Right ventricle myocardium superior (tissue), 1 donor: ENCODE measurements around the gene AJAP1. TPM values are rescaled to one million over a fixed set of nuclear protein-coding genes. Genes with fewer than 3 reads are reported as not detected.

Experiments used
- ATAC-seq: fragments of 200-7000 bp; cut with Tn5 transposase; one replicate; pipeline ENCODE4 v1.9.1; 2020; ENCODE audit warnings: mild to moderate bottlenecking; ENCODE audit not compliant: poor library complexity
- DNase-seq: peaks from one replicate; pipeline ENCODE4 v3.0.0-alpha.2; 2020
- intact Hi-C: fragments of 100-400 bp; cut with DNase I; formaldehyde crosslinking; loops from one replicate; pipeline ENCODE4 v1.11.2; 2022
- total RNA-seq: library from RNA; stranded (reverse); fragmentation: NEBNext Ultra II Directional; extraction: Animal tissue kit (Norgen Biotek cat#: 25700); gene quantifications from one replicate; pipeline ENCODE4 v1.2.1, GENCODE V29; 2021
- donor health status: DM: no; HTN: yes; CAD: no; lungs with severe emphysema.

Gene AJAP1
- total RNA-seq, 1 donor from 2014 or later, result 0.05 TPM

DNA sequence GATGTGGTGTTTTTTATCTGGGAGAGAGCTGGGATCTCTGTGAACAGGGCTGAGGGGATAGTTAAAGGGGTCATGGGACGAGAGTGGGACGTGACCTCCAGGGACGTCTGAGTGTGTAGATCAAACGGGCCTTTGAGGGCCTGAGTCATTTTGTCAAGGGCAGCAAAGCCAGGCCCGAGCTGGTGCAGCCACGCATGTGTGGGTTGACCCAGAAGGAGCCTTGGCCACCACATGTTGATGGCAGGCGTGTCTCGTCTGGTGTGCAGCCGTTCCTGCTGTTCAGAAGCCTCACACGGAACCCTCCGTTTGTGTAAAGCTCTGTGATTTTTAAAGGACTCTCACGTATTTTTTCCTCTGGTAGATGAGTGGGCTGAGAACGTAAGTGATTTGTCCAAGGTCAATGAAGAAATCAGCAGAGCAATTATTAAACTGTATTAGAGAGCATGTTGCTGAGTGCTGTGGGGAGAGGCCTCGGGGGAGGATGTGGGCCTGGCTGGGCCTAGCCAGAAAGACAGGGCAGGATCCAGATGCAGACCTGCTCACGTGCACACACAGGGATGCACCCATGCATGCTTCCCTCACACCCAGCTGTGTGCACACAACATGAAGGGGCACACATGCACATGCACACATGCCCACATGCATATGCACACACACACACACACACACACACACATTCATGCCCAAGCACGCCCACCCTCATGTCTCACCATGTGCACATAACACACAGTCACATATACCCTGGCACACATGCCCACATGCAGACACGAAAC, 89.8 kb downstream of the AJAP1 start:
- intact Hi-C loops, result no loop called here
- ATAC-seq, result no peak
- DNase-seq, result no peak

DNA sequence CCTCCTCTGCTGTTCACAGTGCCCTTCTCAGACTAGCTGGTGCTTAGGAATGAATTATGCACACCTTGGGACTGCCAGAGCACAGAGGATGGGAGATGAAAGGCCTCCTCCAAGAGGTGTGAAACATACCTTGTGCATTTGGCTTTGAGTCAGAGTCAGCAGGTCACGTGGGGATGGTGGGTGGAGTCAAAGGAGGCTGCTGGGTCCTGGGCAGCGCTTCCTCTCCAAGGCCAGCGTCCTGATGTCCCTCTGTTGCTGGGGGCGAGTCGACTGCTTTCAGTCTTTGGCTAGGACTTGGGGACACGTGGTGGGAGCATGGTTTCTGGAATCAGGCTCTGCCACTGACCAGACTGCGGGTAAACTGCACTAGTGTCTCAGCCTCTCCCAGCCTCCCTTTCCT, 91.2 kb downstream of the AJAP1 start:
- intact Hi-C loops, result no loop called here
- DNase-seq (no peak), ATAC-seq (no peak)

DNA sequence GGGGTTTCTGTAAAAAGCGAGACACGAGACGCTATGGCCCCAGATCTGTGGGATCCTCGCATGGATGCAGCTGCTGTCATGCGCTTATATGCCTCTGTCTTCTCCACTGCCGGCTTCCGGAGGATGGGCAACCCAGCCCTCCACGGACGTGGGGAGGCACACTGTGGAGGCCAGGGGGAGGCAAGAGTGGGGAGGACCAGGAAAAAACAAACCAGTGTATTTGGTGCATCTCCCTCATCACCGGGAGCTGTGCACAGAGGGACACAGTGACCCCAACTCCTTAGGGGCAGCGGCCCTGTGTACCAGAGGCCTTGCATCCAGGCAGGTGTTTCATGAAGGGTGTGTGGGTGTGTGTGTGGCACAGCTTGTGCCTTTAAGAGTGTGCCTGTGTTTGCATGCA, 95.0 kb downstream of the AJAP1 start:
- ATAC-seq (no peak), DNase-seq (no peak)
- intact Hi-C loops, result no loop called here

DNA sequence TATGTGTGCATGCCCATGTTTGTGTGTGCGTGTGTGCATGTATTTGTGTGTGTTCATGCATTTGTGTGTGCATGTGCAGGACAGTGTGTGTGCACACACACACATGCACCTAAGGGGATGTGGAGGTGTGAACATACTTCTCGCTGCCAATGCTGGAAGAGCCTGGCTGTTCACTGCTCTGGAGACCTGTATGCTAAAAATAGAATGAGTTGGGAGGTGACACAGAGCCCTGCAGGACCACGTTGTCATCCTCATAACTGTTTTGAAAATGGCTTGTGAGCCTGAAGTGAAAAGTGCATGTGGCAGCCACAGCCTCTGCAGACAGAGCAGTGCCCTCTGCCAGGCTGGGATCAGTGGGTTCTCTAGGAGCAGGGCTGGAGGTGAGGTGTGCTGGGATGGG, 95.8 kb downstream of the AJAP1 start:
- DNase-seq, result no peak
- no peak for ATAC-seq
- intact Hi-C loops, result no loop called here

DNA sequence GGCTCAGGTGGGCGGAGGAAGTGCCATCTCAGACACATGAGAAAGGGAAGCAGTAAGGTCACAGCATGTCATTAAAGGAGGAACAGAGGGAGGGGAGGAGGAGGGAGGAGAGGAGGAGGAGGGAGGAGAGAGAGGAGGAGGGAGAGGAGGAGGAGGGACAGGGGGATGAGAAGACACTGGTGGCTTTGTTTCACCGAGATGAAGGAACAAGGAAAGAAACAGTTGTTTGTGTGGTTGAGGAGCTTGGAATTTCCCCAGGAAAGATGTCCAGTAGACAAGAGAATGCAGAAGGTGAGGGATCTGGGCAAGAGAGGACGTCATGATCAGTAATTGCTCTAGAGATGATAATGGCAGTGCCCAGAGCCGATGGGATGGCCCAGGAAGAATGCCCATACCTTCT, 97.7 kb downstream of the AJAP1 start:
- intact Hi-C loops, result no loop called here
- DNase-seq (no peak), ATAC-seq (no peak)

DNA sequence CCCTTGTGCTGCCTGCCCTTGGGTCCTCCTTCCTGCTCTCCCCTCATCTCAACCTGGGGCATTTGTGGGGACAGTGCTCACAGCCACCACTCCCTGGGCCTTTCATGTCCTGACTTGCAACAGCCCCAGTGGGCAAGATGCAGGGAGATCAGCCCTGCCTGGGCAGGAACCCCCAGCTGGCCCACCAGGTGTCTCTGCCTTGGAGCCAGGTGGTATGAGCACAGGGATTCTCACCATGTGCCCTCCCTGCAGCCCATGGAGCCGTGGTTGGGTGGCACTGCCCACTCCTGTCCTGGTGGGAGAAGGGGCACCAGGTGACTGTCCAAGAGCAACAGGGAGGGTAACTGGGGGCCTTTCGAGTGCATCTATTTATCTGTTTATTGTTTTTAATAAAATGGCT, 100.4 kb downstream of the AJAP1 start:
- intact Hi-C loops, result no loop called here
- ATAC-seq, result no peak
- DNase-seq, result no peak

DNA sequence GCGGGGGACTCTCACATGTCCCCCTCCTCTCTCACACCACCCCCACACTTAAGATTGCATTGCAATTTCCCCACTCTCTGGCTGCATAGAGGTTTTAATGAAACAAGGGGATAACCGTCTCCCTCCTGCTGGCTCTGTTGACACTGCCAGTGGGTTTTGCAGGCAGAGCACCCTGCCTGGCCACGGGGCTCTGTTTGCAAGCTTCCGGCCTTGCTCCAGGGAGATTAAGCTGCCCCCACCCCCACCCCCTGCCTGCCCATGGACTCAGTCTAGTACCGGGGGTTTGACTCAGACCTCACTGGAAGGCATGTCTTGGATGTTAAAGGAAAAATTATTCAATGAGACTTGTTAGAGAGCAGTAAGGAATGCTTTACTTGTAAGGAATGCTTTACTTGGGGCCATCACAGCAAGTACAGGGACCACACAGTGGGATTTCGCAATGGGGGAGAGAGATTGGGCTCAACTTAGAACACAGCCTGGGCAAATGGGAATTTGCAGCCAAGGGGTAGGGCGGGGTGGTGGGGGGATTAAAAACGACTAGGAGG, 101.0 kb downstream of the AJAP1 start:
- DNase-seq (no peak), ATAC-seq (no peak)
- intact Hi-C loops, result no loop called here

DNA sequence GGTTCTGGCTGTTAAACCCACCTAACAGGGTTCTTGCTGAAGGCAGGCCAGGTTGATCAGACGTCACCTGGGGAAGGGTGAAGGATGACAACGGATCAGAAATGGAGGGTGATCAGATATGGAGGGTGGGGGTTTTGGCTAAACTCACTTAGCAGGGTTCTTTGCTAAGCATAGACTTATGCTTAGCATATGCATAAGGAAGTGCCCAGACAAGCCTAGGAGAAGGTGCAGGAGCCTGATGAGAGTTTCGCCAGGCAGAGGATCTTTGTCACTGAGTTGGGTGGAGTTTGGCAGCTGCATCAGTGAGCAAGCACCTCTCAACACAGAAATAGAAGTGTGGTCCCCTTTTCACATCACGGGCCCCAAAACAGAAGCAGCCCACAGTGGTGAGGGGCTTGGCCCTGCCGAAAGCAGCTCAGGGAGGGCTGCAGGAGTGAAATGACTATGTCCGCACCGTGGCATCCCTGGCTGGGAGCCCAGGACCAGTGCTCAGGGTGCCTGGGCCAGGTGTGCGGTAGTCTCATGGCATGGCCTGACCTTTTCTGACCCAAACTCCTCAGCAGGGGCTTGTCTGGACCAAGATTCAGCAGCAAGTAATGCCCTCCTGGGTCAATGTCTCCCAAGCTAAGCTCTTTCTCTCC, 101.6 kb downstream of the AJAP1 start:
- intact Hi-C loops, result no loop called here
- DNase-seq (no peak), ATAC-seq (no peak)

DNA sequence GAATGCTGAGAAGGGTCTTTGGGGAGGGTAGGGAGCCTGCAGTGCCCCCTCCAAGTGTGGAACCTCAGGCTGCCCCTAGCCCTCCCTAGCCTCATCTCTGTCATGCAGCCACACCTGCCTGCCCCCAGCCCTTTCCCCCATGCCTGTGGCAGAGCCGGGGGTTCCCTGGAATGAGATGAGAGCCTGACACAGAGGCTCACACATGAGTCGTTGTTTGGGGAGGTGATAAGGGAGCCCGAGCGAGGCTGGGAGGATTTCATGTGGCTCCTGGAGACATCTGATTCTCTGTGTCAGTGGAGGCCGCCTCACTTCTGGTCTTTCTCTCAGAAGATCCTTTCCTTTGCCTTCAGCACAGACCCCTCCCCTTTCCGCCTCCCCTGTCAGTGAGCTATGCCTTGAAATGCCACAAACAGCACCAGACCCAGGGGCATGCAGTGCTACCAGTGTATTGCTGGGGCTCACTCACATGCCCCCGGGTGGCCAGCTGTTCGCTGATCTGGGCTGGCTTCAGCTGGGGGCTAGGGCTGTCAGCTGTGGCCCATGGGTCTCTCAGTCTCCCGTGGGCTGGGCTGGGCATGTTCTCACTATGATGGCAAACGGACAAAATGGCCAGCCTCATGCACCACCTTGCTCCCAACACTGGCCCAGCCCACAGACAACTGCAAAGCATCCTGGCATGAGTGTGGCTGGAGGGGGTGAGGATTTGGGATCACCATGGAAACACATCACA, 102.6 kb downstream of the AJAP1 start:
- intact Hi-C loops, result no loop called here

DNA sequence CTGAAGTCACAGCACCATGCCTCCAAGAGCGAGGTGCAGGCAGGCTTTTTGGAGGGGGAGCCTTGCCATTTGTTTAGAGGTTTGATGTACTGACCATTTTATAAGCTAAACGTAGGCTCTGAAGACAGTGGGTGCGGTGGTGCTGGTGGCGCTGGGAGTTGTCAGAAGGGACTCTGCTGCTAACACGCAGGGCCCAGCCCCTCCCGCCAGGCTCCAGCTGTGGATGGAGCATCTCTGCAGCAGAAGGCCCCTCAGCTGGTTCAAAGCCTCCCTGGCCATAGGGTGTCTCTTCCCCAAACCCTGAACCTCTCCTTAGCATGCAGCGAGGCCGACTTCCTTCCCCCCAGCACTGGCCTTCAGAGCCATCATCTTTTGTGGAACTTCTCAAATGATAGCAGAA, 105.3 kb downstream of the AJAP1 start:
- ATAC-seq (no peak), DNase-seq (no peak)

More for the DNA sequence above, 102.6 kb downstream of the AJAP1 start:
- ATAC-seq (no peak), DNase-seq (no peak)

DNA sequence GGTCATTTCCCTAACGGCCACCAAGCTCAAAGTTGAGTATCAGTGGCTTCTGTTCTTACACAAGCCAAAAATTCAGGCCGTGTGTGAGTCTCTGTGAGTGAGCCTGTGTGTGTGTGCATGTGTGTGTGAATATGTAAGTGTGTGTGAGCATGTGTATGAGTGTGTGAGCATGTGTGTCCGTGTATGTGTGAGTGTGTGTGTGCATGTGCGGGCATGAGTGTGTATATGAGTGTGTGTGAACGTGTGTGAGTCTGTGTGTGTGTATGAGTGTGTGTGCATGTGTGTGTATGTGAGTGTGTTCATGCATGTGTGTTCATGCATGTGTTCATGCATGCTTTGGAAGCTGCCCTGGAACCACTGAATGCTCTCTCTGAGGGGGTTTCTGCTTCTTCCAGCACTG, 105.7 kb downstream of the AJAP1 start:
- DNase-seq (no peak), ATAC-seq (no peak)
- intact Hi-C loops, result no loop called here

More for the DNA sequence above, 105.3 kb downstream of the AJAP1 start:
- intact Hi-C loops, result no loop called here

DNA sequence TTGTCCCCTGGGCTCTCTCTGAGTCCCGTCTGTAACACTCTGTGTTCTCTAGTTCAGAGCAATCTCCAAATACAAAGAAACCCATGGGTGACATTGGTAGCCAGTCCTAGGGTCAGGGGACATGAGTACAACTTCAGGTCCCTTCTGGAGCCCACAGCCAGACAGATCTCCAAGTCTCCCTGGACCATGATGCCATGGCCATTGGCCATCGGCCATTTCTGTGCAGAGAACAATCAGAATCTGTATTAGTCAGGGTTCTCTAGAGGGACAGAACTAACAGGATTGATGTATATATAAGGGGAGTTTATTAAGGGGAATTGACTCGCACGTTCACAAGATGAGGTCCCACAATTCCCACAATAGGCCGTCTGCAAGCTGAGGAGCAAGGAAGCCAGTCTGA, 106.9 kb downstream of the AJAP1 start:
- DNase-seq (no peak), ATAC-seq (no peak)
- intact Hi-C loops, result no loop called here

DNA sequence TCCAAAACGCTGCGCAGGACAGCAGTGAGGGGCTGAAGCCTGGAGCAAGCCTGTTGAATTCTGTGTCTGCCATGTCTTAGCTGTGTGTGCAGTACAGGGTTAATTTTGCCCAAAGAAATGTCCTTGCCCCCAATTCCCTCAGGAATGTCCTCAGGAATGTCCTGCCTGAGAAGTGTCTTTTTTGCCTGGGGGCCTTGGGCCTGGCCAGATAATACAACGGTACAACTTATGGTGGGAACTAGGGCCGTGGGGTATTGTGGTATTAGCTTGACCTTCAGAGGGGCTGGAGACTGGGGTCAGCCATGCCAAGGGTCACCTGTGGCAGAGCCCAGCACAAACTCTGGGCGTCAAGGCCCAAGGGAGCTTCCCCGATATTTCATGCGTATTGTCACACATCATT, 107.7 kb downstream of the AJAP1 start:
- intact Hi-C loops, result no loop called here
- ATAC-seq, result no peak
- no peak for DNase-seq

DNA sequence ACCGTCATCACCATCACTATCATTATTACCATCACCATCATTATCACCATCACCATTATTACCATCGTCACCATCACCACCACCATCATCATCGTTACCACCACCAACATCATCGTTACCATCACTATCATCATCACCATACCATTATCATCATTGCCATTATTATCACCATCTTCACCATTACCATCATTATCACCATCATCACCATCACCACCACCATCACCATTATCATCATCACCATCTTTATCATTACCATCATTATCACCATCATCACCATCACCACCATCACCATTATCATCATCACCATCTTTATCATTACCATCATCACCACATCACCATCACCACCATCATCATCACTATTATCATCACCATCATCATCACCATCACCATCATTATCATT, 112.9 kb downstream of the AJAP1 start:
- DNase-seq (no peak), ATAC-seq (no peak)
- intact Hi-C loops, result no loop called here

DNA sequence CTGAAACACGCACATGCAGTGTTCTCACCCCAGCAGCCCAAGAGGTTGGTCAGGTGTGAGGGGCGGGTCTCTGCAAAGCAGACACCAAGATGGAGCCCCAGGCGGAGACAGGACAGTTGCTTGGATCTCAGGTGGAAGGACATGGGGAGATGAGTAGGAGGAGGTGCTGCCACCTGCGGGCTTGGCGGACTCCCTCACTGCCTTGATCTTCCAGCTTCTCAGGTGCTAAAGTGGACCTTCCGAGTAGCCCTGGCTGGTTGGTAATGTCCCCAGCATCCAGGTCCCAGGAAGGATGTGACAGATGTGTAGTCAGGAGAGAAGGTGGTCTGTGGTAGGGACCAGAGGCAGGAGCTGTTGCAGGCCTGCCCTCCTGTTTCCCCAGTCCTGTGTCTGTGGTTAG, 114.1 kb downstream of the AJAP1 start:
- DNase-seq, result no peak
- no peak for ATAC-seq
- intact Hi-C loops, result no loop called here

DNA sequence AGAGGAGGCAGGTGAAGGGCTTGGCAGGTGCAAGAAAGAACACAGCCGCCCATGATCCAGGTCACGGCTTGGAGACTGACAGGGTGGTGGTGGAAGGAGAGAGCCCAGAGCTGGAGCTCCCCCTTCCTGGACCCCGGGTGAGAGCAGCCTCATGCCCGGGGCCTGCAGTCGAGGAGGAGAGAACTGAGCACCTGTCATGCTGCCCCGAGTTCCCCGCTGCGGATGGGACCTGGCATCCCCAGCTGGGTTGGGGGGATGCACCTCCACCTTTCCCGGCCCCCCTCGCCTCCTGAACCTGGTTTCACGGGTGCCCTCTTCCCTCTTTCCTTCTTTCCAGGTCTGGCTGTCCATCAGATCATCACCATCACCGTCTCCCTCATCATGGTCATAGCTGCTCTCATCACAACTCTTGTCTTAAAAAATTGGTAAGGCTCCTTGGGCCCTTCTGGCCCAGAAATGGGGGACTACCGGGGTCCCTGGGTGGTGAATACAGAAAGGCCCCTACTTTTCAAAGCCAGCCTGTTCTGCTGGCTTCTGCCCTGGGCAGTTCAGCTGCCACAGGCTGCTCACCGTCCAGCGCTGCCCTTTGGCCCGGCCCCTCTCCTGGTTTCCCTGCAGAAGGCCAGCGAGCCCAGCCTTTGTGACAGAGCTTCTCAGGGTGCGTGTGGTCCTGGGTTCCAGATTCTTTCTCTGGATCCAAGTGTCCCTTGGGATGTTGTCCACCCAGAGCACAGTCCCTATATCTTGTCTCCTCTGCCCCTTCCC, 115.3 kb downstream of the AJAP1 start:
- intact Hi-C loops, result no loop called here
- DNase-seq (no peak), ATAC-seq (no peak)

DNA sequence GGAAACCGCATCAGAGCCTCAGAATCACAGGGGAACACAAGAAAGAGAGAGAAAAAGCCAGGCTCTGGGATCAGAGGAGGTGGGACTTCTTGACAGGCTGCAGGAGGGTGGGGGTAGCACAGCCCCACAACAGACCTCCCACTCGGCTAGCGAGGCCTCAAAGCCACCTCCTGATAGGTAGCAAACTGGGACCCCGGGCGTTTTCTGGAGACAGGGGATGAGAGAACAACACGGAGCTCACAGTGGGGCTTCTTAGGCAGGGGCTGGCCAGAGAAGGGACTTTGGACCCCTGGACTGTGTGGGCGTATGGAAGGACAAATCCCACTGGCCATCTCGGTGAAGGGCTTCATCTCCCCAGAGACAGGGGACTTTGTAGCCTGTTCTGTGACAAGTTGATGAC, 116.3 kb downstream of the AJAP1 start:
- DNase-seq, result no peak
- ATAC-seq, result no peak
- intact Hi-C loops, result no loop called here

DNA sequence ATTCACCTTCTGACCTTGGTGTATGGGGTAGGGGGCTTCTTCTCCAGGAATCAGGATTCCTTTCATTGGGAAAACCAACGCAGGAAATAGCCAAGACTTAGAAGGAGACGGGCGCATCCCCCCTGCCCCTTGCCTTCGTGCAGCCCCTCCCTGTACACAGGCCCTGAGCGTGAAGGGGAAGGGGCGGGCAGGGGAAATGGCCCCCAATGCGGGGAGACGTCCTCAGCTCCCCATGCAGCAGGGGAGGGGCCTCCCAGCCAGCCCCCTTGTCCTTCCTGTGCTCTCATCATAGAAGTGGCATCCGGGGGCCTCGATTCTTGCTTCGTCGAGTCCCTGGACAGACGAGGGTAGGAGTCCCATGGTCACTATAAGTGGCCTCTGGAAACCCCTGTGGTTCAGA, 116.9 kb downstream of the AJAP1 start:
- ATAC-seq, result no peak
- no peak for DNase-seq
- intact Hi-C loops, result no loop called here

DNA sequence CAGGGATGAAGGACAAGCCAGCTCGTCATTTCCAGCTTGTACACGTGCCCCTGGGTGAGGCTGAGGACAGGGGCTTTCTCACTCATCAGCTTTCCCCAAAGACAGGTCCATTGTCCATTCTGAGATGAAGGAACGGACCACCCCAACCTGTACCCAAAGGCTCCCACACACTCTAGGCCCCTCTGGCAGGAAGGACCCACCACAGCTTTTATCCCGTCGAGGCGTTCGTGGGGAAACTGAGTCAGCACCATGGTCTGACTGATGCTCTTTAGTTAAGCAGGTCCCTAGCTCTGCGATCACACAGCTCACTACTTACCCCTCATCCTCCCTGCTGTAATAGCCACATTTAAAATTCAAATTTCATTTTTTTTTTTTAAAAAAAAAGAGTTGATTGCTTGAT, 117.3 kb downstream of the AJAP1 start:
- intact Hi-C loops, result no loop called here

More for the DNA sequence above, 117.3 kb downstream of the AJAP1 start:
- DNase-seq (no peak), ATAC-seq (no peak)
